ENCODE measurements around the gene HIF3A.

GRCh38 chr19:46270521-46271256 lies 26.2 kb upstream of the HIF3A start:
- TF ChIP-seq CTCF (IDR thresholded peaks at IDR 0.05) (no peak), POLR2A (IDR thresholded peaks at IDR 0.05) (no peak)

Measured in thyroid gland (tissue), 4 donors.